Breast epithelium (tissue), 4 donors: ENCODE measurements around the gene GRIP2. TPM values are rescaled to one million over a fixed set of nuclear protein-coding genes. Genes with fewer than 3 reads are reported as not detected.

ENCODE experiments used
- DNase-seq, 2 donors: peaks; one replicate each; pipeline ENCODE4 v3.0.0-alpha.2; 2019; ENCODE audit warnings: low spot score in 2 of 2
- H3K27ac ChIP-seq, 2 donors: fragments of 200-600 bp; sonication (generic) in 1 of 2; one replicate each; pipeline ENCODE4 v1.5.1; 2016 to 2019; ENCODE audit warnings: mild to moderate bottlenecking in 1 of 2
- H3K27me3 ChIP-seq, 2 donors: fragments of 200-600 bp; sonication (generic) in 1 of 2; one replicate each; pipeline versions ENCODE4 v1.5.1 to v1.6.0; 2017 to 2019; ENCODE audit warnings: control low read depth in 1 of 2, mild to moderate bottlenecking in 1 of 2
- H3K36me3 ChIP-seq: fragments of 200-600 bp; one replicate; pipeline ENCODE4 v1.5.1; 2019
- H3K4me1 ChIP-seq, 2 donors: fragments of 200-600 bp; sonication (generic); one replicate each; pipeline ENCODE4 v1.5.1; 2016 to 2019; ENCODE audit warnings: control low read depth in 1 of 2
- H3K4me3 ChIP-seq, 3 donors: fragments of 200-600 bp; sonication (generic); 1 replicate in 2 of 3; 2 replicates in 1 of 3; pipeline ENCODE4 v1.5.1; 2016 to 2019; ENCODE audit warnings: mild to moderate bottlenecking in 3 of 3, moderate library complexity in 2 of 3
- H3K9me3 ChIP-seq, 2 donors: fragments of 200-600 bp; sonication (generic) in 1 of 2; one replicate each; pipeline ENCODE4 v1.5.1; 2016 to 2019; ENCODE audit warnings: control low read depth in 1 of 2
- CTCF ChIP-seq, 3 donors: fragments of 450-650 bp; IDR thresholded peaks; one replicate each; pipeline ENCODE4 v1.5.1; 2016 to 2017; ENCODE audit warnings: antibody characterized with exemption in 3 of 3, mild to moderate bottlenecking in 3 of 3, moderate library complexity in 3 of 3
- POLR2A ChIP-seq: fragments of 450-650 bp; IDR thresholded peaks from one replicate; pipeline ENCODE4 v1.6.1; 2016; ENCODE audit warnings: antibody characterized with exemption, mild to moderate bottlenecking, moderate library complexity
- POLR2AphosphoS5 ChIP-seq, 3 donors: sonication (generic); formaldehyde crosslinking; IDR thresholded peaks; one replicate each; pipeline ENCODE4 v1.6.1; 2017; ENCODE audit warnings: antibody characterized with exemption in 3 of 3
- intact Hi-C: fragments of 100-400 bp; cut with DNase I; formaldehyde crosslinking; loops from one replicate; pipeline ENCODE4 v1.15.1; 2023; ENCODE audit warnings: low total_unique reads
- total RNA-seq, 3 donors: library from RNA; depleted of rRNA; stranded (reverse); fragments of >200 nt; gene quantifications; one replicate each; pipeline ENCODE4 v1.1.0, GENCODE V29; 2016

The GRIP2 gene
- total RNA-seq, 3 donors from 2014 or later = 0.16 to 0.88 (median 0.33) TPM

- no peak for DNase-seq
- TF ChIP-seq POLR2A (no peak), CTCF (IDR thresholded peaks at IDR 0.05) (no peak), POLR2AphosphoS5 (IDR thresholded peaks at IDR 0.05) (no peak)
- intact Hi-C loops = no loop called here
- H3K36me3 ChIP-seq = no peaks in the 10 kb centered on the region
- H3K27ac ChIP-seq = no peak overlapping the region
- H3K4me3 ChIP-seq = no peak overlapping the region
- H3K9me3 ChIP-seq = no peaks in the 10 kb centered on the region
- H3K27me3 ChIP-seq = no peaks in the 10 kb centered on the region
- peaks cover 5 to 8% of the 10 kb centered on the region in 2 donors for H3K4me1 ChIP-seq
These were observed 76.0 kb downstream of the GRIP2 start for GRCh38 chr3:14464141-14464465.

GRCh38 chr3:14463330-14464140 is 76.6 kb downstream of the GRIP2 start:
- Histone ChIP-seq H3K27me3 (no peaks in the 10 kb centered on the region), H3K4me1 (peaks cover 5 to 8% of the 10 kb centered on the region in 2 donors), H3K27ac (no peak overlapping the region), H3K9me3 (no peaks in the 10 kb centered on the region), H3K4me3 (no peak overlapping the region), H3K36me3 (no peaks in the 10 kb centered on the region)
- TF ChIP-seq POLR2AphosphoS5 (IDR thresholded peaks at IDR 0.05) (no peak), CTCF (IDR thresholded peaks at IDR 0.05) (no peak), POLR2A (no peak)
- intact Hi-C loops = no loop called here
- DNase-seq = no peak

GRCh38 chr3:14462738-14463137 is 77.4 kb downstream of the GRIP2 start:
- H3K4me1 ChIP-seq = peaks cover 5 to 8% of the 10 kb centered on the region in 2 donors
- TF ChIP-seq POLR2AphosphoS5 (IDR thresholded peaks at IDR 0.05) (no peak), POLR2A (no peak), CTCF (IDR thresholded peaks at IDR 0.05) (no peak)
- H3K36me3 ChIP-seq = no peaks in the 10 kb centered on the region
- H3K27me3 ChIP-seq = no peaks in the 10 kb centered on the region
- no peak overlapping the region for H3K4me3 ChIP-seq
- H3K27ac ChIP-seq = no peak overlapping the region
- H3K9me3 ChIP-seq = no peaks in the 10 kb centered on the region
- intact Hi-C loops = no loop called here
- DNase-seq = no peak

- H3K4me3 ChIP-seq = no peak overlapping the region
- H3K36me3 ChIP-seq = no peaks in the 10 kb centered on the region
- TF ChIP-seq POLR2A (no peak), CTCF (IDR thresholded peaks at IDR 0.05) (peak in 2 of 3 donors; percentile 30 to 42), POLR2AphosphoS5 (IDR thresholded peaks at IDR 0.05) (no peak)
- H3K9me3 ChIP-seq = no peaks in the 10 kb centered on the region
- intact Hi-C loops = no loop called here
- no peak for DNase-seq
- H3K27ac ChIP-seq = no peak overlapping the region
- no peaks in the 10 kb centered on the region for H3K27me3 ChIP-seq
- H3K4me1 ChIP-seq = peaks cover 5 to 8% of the 10 kb centered on the region in 2 donors
These were observed 78.3 kb downstream of the GRIP2 start for GRCh38 chr3:14461748-14462324.

- intact Hi-C loops = no loop called here
- DNase-seq = no peak
- peak overlapping the region in 1 of 2 donors; percentile 54 for H3K27ac ChIP-seq
These were observed 79.0 kb downstream of the GRIP2 start for GRCh38 chr3:14461006-14461747.

More at GRCh38 chr3:14461006-14461747, 79.0 kb downstream of the GRIP2 start:
- TF ChIP-seq CTCF (IDR thresholded peaks at IDR 0.05) (no peak), POLR2AphosphoS5 (IDR thresholded peaks at IDR 0.05) (no peak), POLR2A (no peak)
- H3K9me3 ChIP-seq = no peaks in the 10 kb centered on the region
- H3K27me3 ChIP-seq = no peaks in the 10 kb centered on the region
- no peaks in the 10 kb centered on the region for H3K36me3 ChIP-seq
- peaks cover 5 to 8% of the 10 kb centered on the region in 2 donors for H3K4me1 ChIP-seq
- H3K4me3 ChIP-seq = no peak overlapping the region
